CD4-positive, alpha-beta T cell treated with Interleukin-15 for 4 hours (primary cell): ENCODE data around the gene ATP8B4.

Experiments
- DNase-seq: peaks from one replicate; pipeline ENCODE4 v3.0.0-alpha.2; 2020; ENCODE audit warnings: low spot score

The ATP8B4 gene

GRCh38 chr15:49927189-49927861, 191.7 kb downstream of the ATP8B4 start:
- no peak for DNase-seq

GRCh38 chr15:49926740-49927139, 192.3 kb downstream of the ATP8B4 start:
- no peak for DNase-seq

GRCh38 chr15:49923671-49924070, 195.4 kb downstream of the ATP8B4 start:
- DNase-seq, result no peak

GRCh38 chr15:49919034-49919433, 200.0 kb downstream of the ATP8B4 start:
- no peak for DNase-seq

GRCh38 chr15:49918121-49918520, 200.9 kb downstream of the ATP8B4 start:
- no peak for DNase-seq

GRCh38 chr15:49916998-49917397, 202.0 kb downstream of the ATP8B4 start:
- no peak for DNase-seq

- DNase-seq, result no peak
Measured at GRCh38 chr15:49915822-49916221, 203.2 kb downstream of the ATP8B4 start.

GRCh38 chr15:49908933-49909295, 210.1 kb downstream of the ATP8B4 start:
- DNase-seq, result no peak

- DNase-seq, result no peak
Measured at GRCh38 chr15:49908236-49908932, 210.6 kb downstream of the ATP8B4 start.

GRCh38 chr15:49906966-49907365, 212.1 kb downstream of the ATP8B4 start:
- no peak for DNase-seq

- no peak for DNase-seq
Measured at GRCh38 chr15:49905221-49905620, 213.8 kb downstream of the ATP8B4 start.

GRCh38 chr15:49904296-49904695, 214.7 kb downstream of the ATP8B4 start:
- no peak for DNase-seq

- DNase-seq, result no peak
Measured at GRCh38 chr15:49902685-49903501, 216.1 kb downstream of the ATP8B4 start.

- no peak for DNase-seq
Measured at GRCh38 chr15:49901996-49902684, 216.9 kb downstream of the ATP8B4 start.

- DNase-seq, result no peak
Measured at GRCh38 chr15:49901321-49901720, 217.7 kb downstream of the ATP8B4 start.

- DNase-seq, result no peak
Measured at GRCh38 chr15:49900903-49901235, 218.2 kb downstream of the ATP8B4 start.

GRCh38 chr15:49900006-49900902, 218.8 kb downstream of the ATP8B4 start:
- no peak for DNase-seq

- DNase-seq, result no peak
Measured at GRCh38 chr15:49898575-49899283, 220.3 kb downstream of the ATP8B4 start.

GRCh38 chr15:49898097-49898496, 220.9 kb downstream of the ATP8B4 start:
- no peak for DNase-seq

GRCh38 chr15:49895347-49896223, 223.4 kb downstream of the ATP8B4 start:
- no peak for DNase-seq
